Panc1 (cell line): ENCODE data around the gene IDE.

Experiments
- POLR2AphosphoS5 ChIP-seq: IDR thresholded peaks from 2 replicates; pipeline ENCODE4 v1.6.1; 2012; ENCODE audit warnings: mild to moderate bottlenecking, low read depth, low read length, moderate library complexity
- TCF7L2 ChIP-seq: IDR thresholded peaks from 2 replicates; pipeline ENCODE4 v1.6.1; 2011; ENCODE audit warnings: mild to moderate bottlenecking, low read depth, low read length, inconsistent platforms
- TF ChIP-seq, protein P1 (sequence below): fragments of 450-650 bp; IDR thresholded peaks from 2 replicates; pipeline ENCODE4 v1.5.1; 2017; ENCODE audit warnings: mild to moderate bottlenecking
- TF ChIP-seq, protein P2 (sequence below), 2 experiments: IDR thresholded peaks; 2 replicates each; pipeline ENCODE4 v1.6.1; 2011 to 2012; ENCODE audit warnings: low read depth in 2 of 2, control low read depth in 1 of 2, low read length in 1 of 2, mild to moderate bottlenecking in 1 of 2, moderate library complexity in 1 of 2; ENCODE audit not compliant: insufficient read depth in 1 of 2

DNA sequence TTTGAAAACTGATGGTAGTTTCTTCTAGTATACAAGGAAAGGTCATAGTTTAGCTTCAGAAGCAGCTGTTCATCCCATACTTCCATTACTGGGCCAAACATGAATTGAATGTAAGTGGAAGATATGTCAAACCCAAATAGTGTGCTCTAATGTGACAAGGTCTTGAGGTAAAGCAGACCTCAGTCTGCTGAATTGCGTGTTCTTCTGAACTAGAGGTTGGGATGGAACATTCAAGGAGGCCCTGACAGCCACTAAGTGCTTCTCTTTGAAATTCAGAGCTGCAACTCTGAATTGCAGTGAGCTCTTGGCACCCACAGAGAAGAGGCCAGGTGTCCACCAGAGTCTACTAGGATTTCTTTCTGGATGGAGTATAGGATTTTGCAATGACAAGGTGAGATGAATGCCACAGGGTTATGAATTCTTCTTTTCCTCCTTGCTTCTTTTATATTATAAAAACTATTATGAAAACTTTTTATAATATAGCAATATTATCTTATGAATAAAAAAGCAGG, 98.5 kb downstream of the IDE start:
- TF ChIP-seq, protein P1, sequence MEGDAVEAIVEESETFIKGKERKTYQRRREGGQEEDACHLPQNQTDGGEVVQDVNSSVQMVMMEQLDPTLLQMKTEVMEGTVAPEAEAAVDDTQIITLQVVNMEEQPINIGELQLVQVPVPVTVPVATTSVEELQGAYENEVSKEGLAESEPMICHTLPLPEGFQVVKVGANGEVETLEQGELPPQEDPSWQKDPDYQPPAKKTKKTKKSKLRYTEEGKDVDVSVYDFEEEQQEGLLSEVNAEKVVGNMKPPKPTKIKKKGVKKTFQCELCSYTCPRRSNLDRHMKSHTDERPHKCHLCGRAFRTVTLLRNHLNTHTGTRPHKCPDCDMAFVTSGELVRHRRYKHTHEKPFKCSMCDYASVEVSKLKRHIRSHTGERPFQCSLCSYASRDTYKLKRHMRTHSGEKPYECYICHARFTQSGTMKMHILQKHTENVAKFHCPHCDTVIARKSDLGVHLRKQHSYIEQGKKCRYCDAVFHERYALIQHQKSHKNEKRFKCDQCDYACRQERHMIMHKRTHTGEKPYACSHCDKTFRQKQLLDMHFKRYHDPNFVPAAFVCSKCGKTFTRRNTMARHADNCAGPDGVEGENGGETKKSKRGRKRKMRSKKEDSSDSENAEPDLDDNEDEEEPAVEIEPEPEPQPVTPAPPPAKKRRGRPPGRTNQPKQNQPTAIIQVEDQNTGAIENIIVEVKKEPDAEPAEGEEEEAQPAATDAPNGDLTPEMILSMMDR = no peak
- no peak for TF ChIP-seq POLR2AphosphoS5
- TF ChIP-seq, protein P2, sequence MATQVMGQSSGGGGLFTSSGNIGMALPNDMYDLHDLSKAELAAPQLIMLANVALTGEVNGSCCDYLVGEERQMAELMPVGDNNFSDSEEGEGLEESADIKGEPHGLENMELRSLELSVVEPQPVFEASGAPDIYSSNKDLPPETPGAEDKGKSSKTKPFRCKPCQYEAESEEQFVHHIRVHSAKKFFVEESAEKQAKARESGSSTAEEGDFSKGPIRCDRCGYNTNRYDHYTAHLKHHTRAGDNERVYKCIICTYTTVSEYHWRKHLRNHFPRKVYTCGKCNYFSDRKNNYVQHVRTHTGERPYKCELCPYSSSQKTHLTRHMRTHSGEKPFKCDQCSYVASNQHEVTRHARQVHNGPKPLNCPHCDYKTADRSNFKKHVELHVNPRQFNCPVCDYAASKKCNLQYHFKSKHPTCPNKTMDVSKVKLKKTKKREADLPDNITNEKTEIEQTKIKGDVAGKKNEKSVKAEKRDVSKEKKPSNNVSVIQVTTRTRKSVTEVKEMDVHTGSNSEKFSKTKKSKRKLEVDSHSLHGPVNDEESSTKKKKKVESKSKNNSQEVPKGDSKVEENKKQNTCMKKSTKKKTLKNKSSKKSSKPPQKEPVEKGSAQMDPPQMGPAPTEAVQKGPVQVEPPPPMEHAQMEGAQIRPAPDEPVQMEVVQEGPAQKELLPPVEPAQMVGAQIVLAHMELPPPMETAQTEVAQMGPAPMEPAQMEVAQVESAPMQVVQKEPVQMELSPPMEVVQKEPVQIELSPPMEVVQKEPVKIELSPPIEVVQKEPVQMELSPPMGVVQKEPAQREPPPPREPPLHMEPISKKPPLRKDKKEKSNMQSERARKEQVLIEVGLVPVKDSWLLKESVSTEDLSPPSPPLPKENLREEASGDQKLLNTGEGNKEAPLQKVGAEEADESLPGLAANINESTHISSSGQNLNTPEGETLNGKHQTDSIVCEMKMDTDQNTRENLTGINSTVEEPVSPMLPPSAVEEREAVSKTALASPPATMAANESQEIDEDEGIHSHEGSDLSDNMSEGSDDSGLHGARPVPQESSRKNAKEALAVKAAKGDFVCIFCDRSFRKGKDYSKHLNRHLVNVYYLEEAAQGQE (IDR thresholded peaks at IDR 0.05; ENCODE audit: insufficient read depth in 1 of 2, low read depth in 2 of 2, low read length in 1 of 2) = no peak
- no peak for TF ChIP-seq TCF7L2
